GM23248 (cell line): Measurements from ENCODE around the gene SYNGR2.

ENCODE experiments used
- EZH2 ChIP-seq: fragments of 200-600 bp; sonication (generic); IDR thresholded peaks from 2 replicates; pipeline ENCODE4 v1.6.1; 2018; ENCODE audit warnings: antibody characterized with exemption, mild to moderate bottlenecking; ENCODE audit not compliant: insufficient read depth, poor library complexity, severe bottlenecking
- EZH2phosphoT487 ChIP-seq: fragments of 200-600 bp; sonication (generic); IDR thresholded peaks from 2 replicates; pipeline ENCODE4 v1.6.1; 2018; ENCODE audit warnings: antibody characterized with exemption, moderate library complexity, mild to moderate bottlenecking, low read depth; ENCODE audit not compliant: insufficient read depth

DNA sequence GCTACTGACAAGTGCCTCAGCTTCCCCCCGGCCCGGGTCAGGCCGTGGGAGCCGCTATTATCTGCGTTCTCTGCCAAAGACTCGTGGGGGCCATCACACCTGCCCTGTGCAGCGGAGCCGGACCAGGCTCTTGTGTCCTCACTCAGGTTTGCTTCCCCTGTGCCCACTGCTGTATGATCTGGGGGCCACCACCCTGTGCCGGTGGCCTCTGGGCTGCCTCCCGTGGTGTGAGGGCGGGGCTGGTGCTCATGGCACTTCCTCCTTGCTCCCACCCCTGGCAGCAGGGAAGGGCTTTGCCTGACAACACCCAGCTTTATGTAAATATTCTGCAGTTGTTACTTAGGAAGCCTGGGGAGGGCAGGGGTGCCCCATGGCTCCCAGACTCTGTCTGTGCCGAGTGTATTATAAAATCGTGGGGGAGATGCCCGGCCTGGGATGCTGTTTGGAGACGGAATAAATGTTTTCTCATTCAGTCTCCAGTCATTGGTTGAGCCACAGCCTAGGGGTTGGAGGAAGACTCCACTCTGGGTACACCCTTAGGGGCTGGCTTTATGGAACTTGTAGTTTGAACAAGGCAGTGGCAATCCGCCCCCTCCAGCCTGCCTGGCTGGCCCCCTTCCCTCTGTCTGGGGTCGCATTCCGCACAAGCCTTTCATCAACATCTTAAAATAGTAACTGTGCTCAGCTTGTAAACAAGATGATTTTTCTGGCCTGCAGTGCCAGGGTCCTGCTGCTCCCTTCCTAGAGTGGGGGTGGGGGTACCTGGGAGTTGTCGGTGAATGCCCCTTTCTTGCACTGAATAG, 4.1 kb downstream of the SYNGR2 start:
- TF ChIP-seq EZH2 (no peak), EZH2phosphoT487 (no peak)
